Measurements from ENCODE around the gene HOXA10. TPM values are rescaled to one million over a fixed set of nuclear protein-coding genes. Genes with fewer than 3 reads are reported as not detected.

Gene HOXA10
- total RNA-seq, 1 experiment from 2014 or later: not detected

GRCh38 chr7:27161214-27161720 is 12.9 kb downstream of the HOXA10 start:
- no peak for DNase-seq (ENCODE audit: low spot score)
- H3K4me3 ChIP-seq (ENCODE audit: low read depth, low read length, poor library complexity, severe bottlenecking): peak overlapping the region; percentile 50
- H3K9me3 ChIP-seq (ENCODE audit: low read depth, low read length, poor library complexity, severe bottlenecking): no peaks in the 10 kb centered on the region
- H3K27me3 ChIP-seq (replicated peaks; ENCODE audit: insufficient read depth, low read depth, low read length, poor library complexity): peaks cover 61% of the 10 kb centered on the region
- TF ChIP-seq EZH2 (IDR thresholded peaks at IDR 0.05; ENCODE audit: borderline replicate concordance, low read depth, low read length, poor library complexity, severe bottlenecking) (no peak), CTCF (conservative IDR thresholded peaks at IDR 0.05; ENCODE audit: low read depth, low read length) (no peak)
- no peaks in the 10 kb centered on the region for H3K36me3 ChIP-seq (ENCODE audit: insufficient read depth, low read length, poor library complexity, severe bottlenecking)
- CTCF ChIA-PET: interaction anchor here (0.6 to 1.7 kb wide), 10 partner anchors 11 to 793 kb away, joined by 3 to 14 read pairs (median 5); partner anchors contain the start of gene HOXA5
- intact Hi-C loops (cut with micrococcal nuclease; ENCODE audit: unreplicated experiment): loop anchor here (2.0 to 10.0 kb wide), 3 partner anchors 478 to 1266 kb away; no protein-coding TSS in a partner anchor
- BruUV-seq (replicated peaks): no TSS peak
- H3K27ac ChIP-seq (ENCODE audit: low read depth, low read length, poor library complexity, severe bottlenecking): no peak overlapping the region
- no peaks in the 10 kb centered on the region for H3K4me1 ChIP-seq (ENCODE audit: insufficient read depth, low read length, poor library complexity, severe bottlenecking)
- POLR2A ChIA-PET (ENCODE audit: low non-redundant PET): no interaction called here

DNA sequence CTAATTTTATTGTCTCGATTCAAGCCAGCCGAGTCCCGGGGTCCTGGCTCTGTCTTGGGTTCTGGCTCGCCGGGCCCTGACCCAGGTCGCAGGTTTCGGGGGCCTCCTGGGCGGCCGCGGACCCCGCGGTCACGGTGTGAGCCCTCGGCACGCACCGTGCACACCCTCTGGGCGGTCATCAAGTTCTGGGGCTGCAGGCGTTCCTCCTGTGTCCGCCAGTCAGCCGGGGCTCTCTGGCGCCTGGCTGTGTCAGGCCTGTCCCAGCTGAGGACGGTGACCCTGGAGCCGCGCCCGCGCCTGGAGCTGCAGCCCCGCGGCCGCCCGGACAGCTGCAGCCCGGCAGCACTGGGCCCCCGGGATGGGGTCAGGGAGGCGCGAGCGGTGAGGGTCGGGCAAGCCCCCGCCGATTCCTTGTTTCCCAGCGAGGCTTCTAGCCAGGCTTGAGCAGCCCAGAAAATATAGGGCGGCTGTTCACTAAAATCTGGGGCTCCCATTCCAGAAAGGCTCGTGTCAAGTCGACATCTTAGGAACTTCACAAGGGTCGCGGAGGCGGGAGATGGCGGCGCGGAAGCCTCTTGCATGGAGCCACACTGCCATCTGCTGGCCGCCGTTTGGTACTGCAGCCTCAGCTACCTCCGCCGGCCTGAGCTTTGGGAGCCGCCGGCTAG is 13.4 kb downstream of the HOXA10 start:
- TF ChIP-seq EZH2 (IDR thresholded peaks at IDR 0.05; ENCODE audit: borderline replicate concordance, low read depth, low read length, poor library complexity, severe bottlenecking) (no peak), CTCF (conservative IDR thresholded peaks at IDR 0.05; ENCODE audit: low read depth, low read length) (peak; percentile 96)
- no TSS peak for BruUV-seq (replicated peaks)
- Histone ChIP-seq H3K4me1 (ENCODE audit: insufficient read depth, low read length, poor library complexity, severe bottlenecking) (peaks cover 4% of the 10 kb centered on the region), H3K27me3 (replicated peaks; ENCODE audit: insufficient read depth, low read depth, low read length, poor library complexity) (peaks cover 61% of the 10 kb centered on the region), H3K9me3 (ENCODE audit: low read depth, low read length, poor library complexity, severe bottlenecking) (no peaks in the 10 kb centered on the region), H3K36me3 (ENCODE audit: insufficient read depth, low read length, poor library complexity, severe bottlenecking) (no peaks in the 10 kb centered on the region), H3K27ac (ENCODE audit: low read depth, low read length, poor library complexity, severe bottlenecking) (no peak overlapping the region), H3K4me3 (ENCODE audit: low read depth, low read length, poor library complexity, severe bottlenecking) (peak overlapping the region; percentile 50)
- CTCF ChIA-PET: interaction anchor here (0.6 to 1.7 kb wide), 10 partner anchors 10 to 792 kb away, joined by 3 to 14 read pairs (median 5); partner anchors contain the start of gene HOXA5
- intact Hi-C loops (cut with micrococcal nuclease; ENCODE audit: unreplicated experiment): loop anchor here (2.0 to 10.0 kb wide), 3 partner anchors 478 to 1266 kb away; no protein-coding TSS in a partner anchor
- peak; percentile 87 for DNase-seq (ENCODE audit: low spot score)
- POLR2A ChIA-PET (ENCODE audit: low non-redundant PET): no interaction called here

DNA sequence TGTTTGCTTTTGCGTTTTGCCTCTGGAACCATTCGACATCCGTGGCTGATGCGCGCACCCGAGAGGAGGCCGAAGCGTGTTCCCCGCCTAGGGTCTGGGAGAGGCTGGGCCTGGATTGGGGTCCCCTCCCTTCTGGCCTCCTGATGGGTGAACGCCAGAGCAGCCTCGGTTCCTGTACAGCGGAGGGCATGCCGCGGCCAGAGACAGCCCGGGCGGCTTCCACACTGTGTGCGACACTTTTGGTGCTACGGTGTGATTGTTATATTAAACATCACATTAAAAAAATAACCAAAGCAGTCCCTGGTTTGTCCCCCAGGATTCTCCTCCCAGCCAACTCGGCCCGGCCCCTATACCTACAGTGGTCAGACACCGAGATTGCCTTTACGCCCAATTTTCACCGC is 14.0 kb downstream of the HOXA10 start:
- H3K36me3 ChIP-seq (ENCODE audit: insufficient read depth, low read length, poor library complexity, severe bottlenecking): no peaks in the 10 kb centered on the region
- peak overlapping the region; percentile 50 for H3K4me3 ChIP-seq (ENCODE audit: low read depth, low read length, poor library complexity, severe bottlenecking)
- intact Hi-C loops (cut with micrococcal nuclease; ENCODE audit: unreplicated experiment): loop anchor here (2.0 to 10.0 kb wide), 3 partner anchors 477 to 1265 kb away; no protein-coding TSS in a partner anchor
- no peak for DNase-seq (ENCODE audit: low spot score)
- POLR2A ChIA-PET (ENCODE audit: low non-redundant PET): no interaction called here
- CTCF ChIA-PET: interaction anchor here (1.7 kb wide), 1 partner anchor 478 kb away, joined by 9 read pairs; no protein-coding TSS in a partner anchor
- no peak overlapping the region for H3K27ac ChIP-seq (ENCODE audit: low read depth, low read length, poor library complexity, severe bottlenecking)
- peaks cover 7% of the 10 kb centered on the region for H3K4me1 ChIP-seq (ENCODE audit: insufficient read depth, low read length, poor library complexity, severe bottlenecking)
- no TSS peak for BruUV-seq (replicated peaks)
- TF ChIP-seq EZH2 (IDR thresholded peaks at IDR 0.05; ENCODE audit: borderline replicate concordance, low read depth, low read length, poor library complexity, severe bottlenecking): no peak
- no peak for TF ChIP-seq CTCF (conservative IDR thresholded peaks at IDR 0.05; ENCODE audit: low read depth, low read length)
- no peaks in the 10 kb centered on the region for H3K9me3 ChIP-seq (ENCODE audit: low read depth, low read length, poor library complexity, severe bottlenecking)
- H3K27me3 ChIP-seq (replicated peaks; ENCODE audit: insufficient read depth, low read depth, low read length, poor library complexity): peaks cover 61% of the 10 kb centered on the region
